GM12891 (cell line): ENCODE data around the gene MTMR3.
"Not testable (repeated sequence)": the region's sequence is repeated elsewhere in the genome, so short reads cannot be mapped to it uniquely, and the experiment has no call there.

Source experiments
- POLR2A ChIP-seq: IDR thresholded peaks from 2 replicates; pipeline ENCODE4 v1.6.1; 2011; ENCODE audit warnings: low read depth, low read length, control low read depth
- POLR2AphosphoS5 ChIP-seq: IDR thresholded peaks from 2 replicates; pipeline ENCODE4 v1.6.1; 2011; ENCODE audit warnings: low read depth, low read length, control low read depth
- TAF1 ChIP-seq: IDR thresholded peaks from 2 replicates; pipeline ENCODE4 v1.6.1; 2011; ENCODE audit warnings: low read depth, low read length, control low read depth

- not testable (repeated sequence) for TF ChIP-seq POLR2AphosphoS5, POLR2A, TAF1
Measured at GRCh38 chr22:29973680-29974079, 90.7 kb downstream of the MTMR3 start.
